IPS-20b (cell line): Measurements from ENCODE around the gene WNT3A.

Experiments used
- H3K27ac ChIP-seq: one replicate; pipeline ENCODE4 v1.5.1; 2013; ENCODE audit warnings: low read length
- H3K27me3 ChIP-seq: 2 replicates; pipeline ENCODE4 v1.6.1; 2013; ENCODE audit warnings: mild to moderate bottlenecking, low read length, inconsistent platforms; ENCODE audit not compliant: insufficient read depth
- H3K36me3 ChIP-seq: 2 replicates; pipeline ENCODE4 v1.6.1; 2013; ENCODE audit warnings: low read depth, mild to moderate bottlenecking, inconsistent platforms, low read length, moderate library complexity; ENCODE audit not compliant: insufficient read depth
- H3K4me1 ChIP-seq: 2 replicates; pipeline ENCODE4 v1.6.1; 2013; ENCODE audit warnings: mild to moderate bottlenecking, control low read depth, inconsistent platforms, low read length, moderate library complexity; ENCODE audit not compliant: insufficient read depth
- H3K4me3 ChIP-seq: 2 replicates; pipeline ENCODE4 v1.5.1; 2013; ENCODE audit warnings: mild to moderate bottlenecking, low read length, inconsistent platforms
- H3K9ac ChIP-seq: 2 replicates; pipeline ENCODE4 v1.6.1; 2013; ENCODE audit warnings: low read depth, mild to moderate bottlenecking, inconsistent platforms, low read length, moderate library complexity
- H3K9me3 ChIP-seq: 2 replicates; pipeline ENCODE4 v1.6.1; 2013; ENCODE audit warnings: mild to moderate bottlenecking, low read depth, low read length, inconsistent platforms; ENCODE audit not compliant: insufficient read depth

Gene WNT3A

DNA sequence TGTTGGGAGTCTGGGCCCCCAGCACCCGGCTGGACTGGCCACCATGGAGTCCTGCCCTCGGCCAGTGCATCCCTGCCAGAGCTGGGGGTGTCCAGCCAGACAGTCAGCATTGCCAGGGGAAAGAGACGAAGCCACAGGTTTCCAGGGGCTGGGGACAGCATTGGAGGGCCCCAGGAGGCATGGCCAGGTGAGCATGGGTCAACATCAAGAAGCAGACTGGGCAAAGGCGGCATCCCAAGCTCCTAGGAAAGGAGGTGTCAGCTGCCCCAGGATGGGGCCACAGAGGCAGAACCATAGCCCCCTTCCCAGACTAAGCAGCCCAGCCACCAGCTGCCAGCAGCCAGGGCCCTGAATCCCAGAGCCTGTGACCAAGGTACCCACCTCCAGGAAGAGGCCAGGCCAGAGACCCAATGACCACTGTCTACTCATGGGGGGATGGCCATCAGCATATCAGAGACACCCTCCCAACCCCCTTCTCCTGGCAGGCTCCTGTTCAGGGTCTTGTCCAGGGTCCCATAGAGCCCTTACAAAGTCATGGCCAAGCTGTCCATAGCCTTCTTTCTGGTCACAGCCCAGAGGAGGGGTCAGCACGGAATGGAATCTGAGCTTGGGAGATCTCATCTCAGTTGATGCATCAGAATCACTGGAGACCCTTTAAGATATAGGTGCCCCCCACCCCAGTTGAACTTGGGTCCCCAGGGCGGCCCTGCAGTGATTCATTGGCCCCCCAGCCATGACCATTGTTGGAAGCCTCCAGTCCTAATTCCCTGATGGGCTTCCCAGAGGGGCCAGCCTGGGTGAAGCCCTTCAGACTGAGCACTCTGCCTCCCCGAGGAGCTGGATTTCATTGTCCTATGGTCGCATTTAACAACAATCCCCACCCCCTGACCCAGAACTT, 32.5 kb downstream of the WNT3A start:
- Histone ChIP-seq H3K9ac (no peak overlapping the region), H3K4me1 (peaks cover 9% of the 10 kb centered on the region; the same call in 1 of the 2 replicates), H3K27me3 (peaks cover 91% of the 10 kb centered on the region), H3K9me3 (no peaks in the 10 kb centered on the region), H3K36me3 (no peaks in the 10 kb centered on the region), H3K27ac (no peak overlapping the region), H3K4me3 (no peak overlapping the region)

DNA sequence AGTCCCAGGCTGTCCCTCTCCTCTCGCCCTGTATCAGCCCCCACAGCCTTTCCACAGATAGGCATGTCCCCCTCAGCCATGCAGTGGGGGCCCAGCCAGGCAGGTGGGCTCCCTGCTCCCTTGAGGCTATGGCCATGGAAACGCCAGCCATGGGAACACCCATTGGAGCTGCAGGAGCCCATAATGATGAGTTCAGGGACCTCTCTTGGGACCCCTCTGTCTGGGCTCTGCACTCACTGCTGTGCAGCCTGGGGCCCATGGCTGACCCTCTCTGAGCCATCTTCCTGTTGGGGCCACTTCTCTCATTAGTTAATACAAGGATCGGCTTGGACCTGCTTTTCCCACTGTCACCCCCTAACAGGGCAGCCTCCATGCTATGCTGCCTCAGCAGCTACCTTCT, 33.2 kb downstream of the WNT3A start:
- H3K36me3 ChIP-seq = no peaks in the 10 kb centered on the region
- H3K27ac ChIP-seq = no peak overlapping the region
- no peaks in the 10 kb centered on the region for H3K9me3 ChIP-seq
- H3K27me3 ChIP-seq = peaks cover 92% of the 10 kb centered on the region
- no peak overlapping the region for H3K4me3 ChIP-seq
- no peak overlapping the region for H3K9ac ChIP-seq
- peaks cover 9% of the 10 kb centered on the region; the same call in 1 of the 2 replicates for H3K4me1 ChIP-seq

DNA sequence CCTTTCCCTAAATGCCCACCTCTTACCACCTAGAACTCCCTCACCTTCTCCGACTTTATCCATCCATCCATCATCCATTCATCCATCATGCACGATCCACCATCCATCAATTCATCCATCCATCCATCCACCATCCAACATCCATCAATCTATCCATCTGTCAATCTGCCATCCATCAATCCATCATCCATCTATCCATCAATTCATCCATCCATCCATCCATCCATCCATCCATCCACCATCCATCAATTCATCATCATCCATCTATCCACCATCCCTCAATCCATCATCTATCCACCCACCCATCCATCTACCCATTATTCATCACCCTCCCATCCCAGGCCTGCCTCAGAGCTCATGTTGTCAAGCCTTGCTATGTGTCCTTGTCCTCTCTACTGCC, 34.5 kb downstream of the WNT3A start:
- no peak overlapping the region for H3K4me3 ChIP-seq
- H3K27ac ChIP-seq = no peak overlapping the region
- H3K9ac ChIP-seq = no peak overlapping the region
- no peaks in the 10 kb centered on the region for H3K36me3 ChIP-seq
- H3K9me3 ChIP-seq = no peaks in the 10 kb centered on the region
- peaks cover 88% of the 10 kb centered on the region for H3K27me3 ChIP-seq
- H3K4me1 ChIP-seq = peaks cover 9% of the 10 kb centered on the region; the same call in 1 of the 2 replicates

GRCh38 chr1:228042508-228042907, 35.7 kb downstream of the WNT3A start:
- peaks cover 4% of the 10 kb centered on the region; the same call in 1 of the 2 replicates for H3K4me1 ChIP-seq
- peaks cover 76% of the 10 kb centered on the region for H3K27me3 ChIP-seq
- no peaks in the 10 kb centered on the region for H3K36me3 ChIP-seq
- no peak overlapping the region for H3K27ac ChIP-seq
- no peak overlapping the region for H3K4me3 ChIP-seq
- H3K9ac ChIP-seq = no peak overlapping the region
- no peaks in the 10 kb centered on the region for H3K9me3 ChIP-seq

GRCh38 chr1:228043281-228043848, 36.6 kb downstream of the WNT3A start:
- no peak overlapping the region for H3K9ac ChIP-seq
- no peaks in the 10 kb centered on the region for H3K9me3 ChIP-seq
- H3K27me3 ChIP-seq = peaks cover 72% of the 10 kb centered on the region
- H3K4me3 ChIP-seq = no peak overlapping the region
- H3K4me1 ChIP-seq = peaks cover 1% of the 10 kb centered on the region; the same call in 1 of the 2 replicates
- no peak overlapping the region for H3K27ac ChIP-seq
- no peaks in the 10 kb centered on the region for H3K36me3 ChIP-seq

DNA sequence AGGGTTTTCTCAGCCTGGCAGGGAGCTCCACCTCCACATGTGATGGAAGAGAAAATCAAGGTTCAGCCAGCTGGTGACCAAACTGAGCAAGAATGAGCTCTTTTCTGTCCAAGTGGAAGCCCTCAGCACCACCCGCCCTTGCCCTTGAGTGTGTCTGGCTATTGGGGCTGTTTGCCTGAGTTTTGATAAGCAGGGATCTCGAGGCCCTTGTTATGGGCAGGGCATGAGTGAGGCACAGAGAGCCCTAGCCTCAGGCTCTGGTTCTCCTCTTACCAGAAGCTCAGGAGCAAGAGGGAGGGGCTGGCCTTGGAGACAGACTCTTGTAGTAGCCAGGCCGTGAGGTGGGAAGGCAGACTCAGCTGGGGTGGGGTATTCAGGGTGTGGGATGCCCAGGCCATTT, 38.2 kb downstream of the WNT3A start:
- Histone ChIP-seq H3K9ac (no peak overlapping the region), H3K4me3 (no peak overlapping the region), H3K9me3 (no peaks in the 10 kb centered on the region), H3K36me3 (no peaks in the 10 kb centered on the region), H3K27ac (no peak overlapping the region), H3K27me3 (peaks cover 72% of the 10 kb centered on the region), H3K4me1 (no peaks in the 10 kb centered on the region)

DNA sequence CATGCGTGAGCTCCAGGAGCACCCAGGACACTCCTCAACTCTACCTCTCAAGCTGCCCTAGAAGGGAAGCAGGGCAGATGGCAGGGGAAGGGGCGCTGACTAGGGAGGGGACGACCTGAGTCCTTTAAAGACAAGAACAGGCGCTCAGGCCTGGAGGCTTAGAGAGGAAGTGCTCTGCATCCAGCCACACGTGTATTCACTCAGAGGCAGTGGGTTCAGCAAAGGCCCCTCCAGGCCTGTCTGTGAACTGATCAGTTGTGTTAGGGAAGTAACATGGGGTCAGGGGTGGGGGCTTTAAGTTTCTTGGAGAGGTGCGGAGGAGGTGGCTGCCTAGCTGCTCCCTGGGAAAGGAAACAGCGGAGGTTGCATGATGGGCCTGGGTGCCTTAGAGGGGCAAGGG, 38.6 kb downstream of the WNT3A start:
- Histone ChIP-seq H3K36me3 (no peaks in the 10 kb centered on the region), H3K4me3 (no peak overlapping the region), H3K4me1 (no peaks in the 10 kb centered on the region), H3K9ac (no peak overlapping the region), H3K27me3 (peaks cover 72% of the 10 kb centered on the region), H3K27ac (no peak overlapping the region), H3K9me3 (no peaks in the 10 kb centered on the region)

GRCh38 chr1:228045871-228046270, 39.1 kb downstream of the WNT3A start:
- H3K4me3 ChIP-seq = no peak overlapping the region
- H3K9ac ChIP-seq = no peak overlapping the region
- H3K27ac ChIP-seq = no peak overlapping the region
- peaks cover 73% of the 10 kb centered on the region for H3K27me3 ChIP-seq
- no peaks in the 10 kb centered on the region for H3K9me3 ChIP-seq
- H3K36me3 ChIP-seq = no peaks in the 10 kb centered on the region
- no peaks in the 10 kb centered on the region for H3K4me1 ChIP-seq

GRCh38 chr1:228046421-228047182, 39.8 kb downstream of the WNT3A start:
- Histone ChIP-seq H3K27ac (no peak overlapping the region), H3K4me3 (no peak overlapping the region)

GRCh38 chr1:228047183-228047466, 40.3 kb downstream of the WNT3A start:
- no peak overlapping the region for H3K27ac ChIP-seq
- no peaks in the 10 kb centered on the region for H3K9me3 ChIP-seq
- H3K36me3 ChIP-seq = no peaks in the 10 kb centered on the region
- H3K27me3 ChIP-seq = peaks cover 71% of the 10 kb centered on the region
- no peak overlapping the region for H3K9ac ChIP-seq
- H3K4me1 ChIP-seq = no peaks in the 10 kb centered on the region
- no peak overlapping the region for H3K4me3 ChIP-seq

More at GRCh38 chr1:228046421-228047182, 39.8 kb downstream of the WNT3A start:
- Histone ChIP-seq H3K9me3 (no peaks in the 10 kb centered on the region), H3K9ac (no peak overlapping the region), H3K36me3 (no peaks in the 10 kb centered on the region), H3K4me1 (no peaks in the 10 kb centered on the region), H3K27me3 (peaks cover 70% of the 10 kb centered on the region)

DNA sequence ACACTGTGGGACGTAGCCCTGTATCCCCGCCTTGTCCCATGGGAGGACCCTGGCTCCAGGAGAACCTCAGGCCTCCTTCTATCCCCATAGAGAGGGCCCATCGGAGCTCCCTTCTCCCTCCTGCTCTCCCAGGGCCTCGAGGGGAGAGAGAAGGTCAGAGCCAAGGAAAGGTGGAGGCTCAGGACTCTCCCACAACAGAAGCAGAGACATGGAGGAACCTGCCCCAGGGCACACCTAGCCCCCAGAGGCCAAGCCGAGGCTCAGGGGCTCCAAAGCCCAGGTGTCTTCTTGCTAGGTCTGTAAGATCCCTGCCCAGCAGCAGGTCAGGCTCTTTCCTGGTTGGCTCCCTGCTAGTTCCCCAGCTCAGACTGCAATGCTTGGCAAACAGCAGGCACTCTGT, 41.3 kb downstream of the WNT3A start:
- Histone ChIP-seq H3K4me3 (no peak overlapping the region), H3K27ac (no peak overlapping the region), H3K9ac (no peak overlapping the region), H3K4me1 (no peaks in the 10 kb centered on the region), H3K9me3 (no peaks in the 10 kb centered on the region), H3K27me3 (peaks cover 70% of the 10 kb centered on the region), H3K36me3 (no peaks in the 10 kb centered on the region)
